A673 (cell line): ENCODE measurements around the gene TENM4. TPM values are rescaled to one million over a fixed set of nuclear protein-coding genes. Genes with fewer than 3 reads are reported as not detected.

ENCODE experiments used
- BruUV-seq: library from RNA; stranded (reverse); fragments of 400-500 nt; replicated peaks from 2 replicates; lab custom pipeline; 2021; lab: Mats Ljungman, UMichigan
- CTCF ChIA-PET: fragments of 300-600 bp; sonication (Branson Sonifier 250); formaldehyde crosslinking; loops from one replicate; lab custom pipeline; 2022; ENCODE audit warnings: antibody characterized with exemption; lab: Charles Lee
- POLR2A ChIA-PET: fragments of 300-600 bp; sonication (Branson Sonifier 250); formaldehyde crosslinking; loops from one replicate; lab custom pipeline; 2022; ENCODE audit warnings: antibody characterized with exemption; ENCODE audit not compliant: low non-redundant PET; lab: Charles Lee
- DNase-seq: peaks from one replicate; pipeline ENCODE4 v3.0.0-alpha.2; 2015; ENCODE audit warnings: low spot score
- H3K27ac ChIP-seq: fragments of 200-600 bp; sonication (generic); 2 replicates; pipeline ENCODE4 v1.5.1; 2016; ENCODE audit warnings: mixed run types, low read depth, mild to moderate bottlenecking, mixed read lengths, antibody characterized with exemption, low read length; ENCODE audit not compliant: poor library complexity, severe bottlenecking
- H3K27me3 ChIP-seq: fragments of 200-600 bp; sonication (generic); replicated peaks from 2 replicates; pipeline ENCODE4 v1.6.1; 2017; ENCODE audit warnings: mixed run types, low read depth, mild to moderate bottlenecking, mixed read lengths, antibody characterized with exemption, low read length; ENCODE audit not compliant: insufficient read depth, poor library complexity
- H3K36me3 ChIP-seq: fragments of 200-600 bp; sonication (generic); 2 replicates; pipeline ENCODE4 v1.6.1; 2016; ENCODE audit warnings: mixed run types, mild to moderate bottlenecking, mixed read lengths, antibody characterized with exemption, low read length; ENCODE audit not compliant: insufficient read depth, poor library complexity, severe bottlenecking
- H3K4me1 ChIP-seq: fragments of 200-600 bp; sonication (generic); 2 replicates; pipeline ENCODE4 v1.6.1; 2017; ENCODE audit warnings: mixed run types, mild to moderate bottlenecking, mixed read lengths, antibody characterized with exemption, low read length; ENCODE audit not compliant: insufficient read depth, poor library complexity, severe bottlenecking
- H3K4me3 ChIP-seq: fragments of 200-600 bp; sonication (generic); 2 replicates; pipeline ENCODE4 v1.5.1; 2016; ENCODE audit warnings: low read depth, mixed run types, mild to moderate bottlenecking, mixed read lengths, low read length; ENCODE audit not compliant: poor library complexity, severe bottlenecking
- H3K9me3 ChIP-seq: fragments of 200-600 bp; sonication (generic); 2 replicates; pipeline ENCODE4 v1.6.1; 2016; ENCODE audit warnings: mixed run types, low read depth, mild to moderate bottlenecking, mixed read lengths, antibody characterized with exemption, low read length; ENCODE audit not compliant: poor library complexity, severe bottlenecking
- CTCF ChIP-seq: fragments of 300-800, 200-600 bp; sonication (generic); conservative IDR thresholded peaks from 2 replicates; pipeline ENCODE4 v1.5.1; 2017; ENCODE audit warnings: low read depth, mild to moderate bottlenecking, antibody characterized with exemption, low read length, moderate library complexity, mixed read lengths
- EZH2 ChIP-seq: fragments of 200-600 bp; sonication (generic); IDR thresholded peaks from 2 replicates; pipeline ENCODE4 v1.6.1; 2017; ENCODE audit warnings: borderline replicate concordance, low read depth, mild to moderate bottlenecking, mixed read lengths, antibody characterized with exemption, low read length; ENCODE audit not compliant: poor library complexity, severe bottlenecking
- intact Hi-C: fragments of 100-400 bp; cut with micrococcal nuclease; formaldehyde crosslinking; loops from one replicate; pipeline ENCODE4 v1.10.0; 2022; ENCODE audit not compliant: unreplicated experiment
- total RNA-seq: library from RNA; stranded (reverse); gene quantifications from 2 replicates; pipeline ENCODE4 v1.2.3, GENCODE V29; 2021

TENM4 gene
- total RNA-seq, 1 experiment from 2014 or later: 0.11 TPM

- Histone ChIP-seq H3K27me3 (peaks cover 65% of the 10 kb centered on the region), H3K27ac (no peak overlapping the region), H3K36me3 (no peaks in the 10 kb centered on the region), H3K4me3 (no peak overlapping the region), H3K4me1 (peaks cover 23% of the 10 kb centered on the region), H3K9me3 (no peaks in the 10 kb centered on the region)
- no peak for DNase-seq
- POLR2A ChIA-PET: interaction anchor here (0.7 kb wide), 1 partner anchor 23 kb away, joined by 5 read pairs; no protein-coding TSS in a partner anchor
- BruUV-seq: no TSS peak
- no peak for TF ChIP-seq EZH2
- CTCF ChIA-PET: no interaction called here
- intact Hi-C loops: no loop called here
Measured at GRCh38 chr11:79434283-79434682, 6.5 kb downstream of the TENM4 start.

- BruUV-seq: no TSS peak
- Histone ChIP-seq H3K4me1 (peaks cover 3% of the 10 kb centered on the region), H3K36me3 (no peaks in the 10 kb centered on the region), H3K27ac (no peak overlapping the region), H3K9me3 (no peaks in the 10 kb centered on the region), H3K4me3 (no peak overlapping the region), H3K27me3 (peaks cover 44% of the 10 kb centered on the region)
- no peak for DNase-seq
- TF ChIP-seq CTCF (no peak), EZH2 (no peak)
- intact Hi-C loops: no loop called here
- ChIA-PET POLR2A (no interaction called here), CTCF (no interaction called here)
Measured at GRCh38 chr11:79432138-79432537, 8.7 kb downstream of the TENM4 start.

- H3K4me3 ChIP-seq: no peak overlapping the region
- intact Hi-C loops: no loop called here
- TF ChIP-seq CTCF (no peak), EZH2 (no peak)
- H3K36me3 ChIP-seq: no peaks in the 10 kb centered on the region
- no peak overlapping the region for H3K27ac ChIP-seq
- DNase-seq: no peak
- no peaks in the 10 kb centered on the region for H3K4me1 ChIP-seq
- H3K27me3 ChIP-seq: peaks cover 38% of the 10 kb centered on the region
- ChIA-PET POLR2A (no interaction called here), CTCF (no interaction called here)
- H3K9me3 ChIP-seq: no peaks in the 10 kb centered on the region
- no TSS peak for BruUV-seq
Measured at GRCh38 chr11:79431535-79431934, 9.3 kb downstream of the TENM4 start.

- no peak overlapping the region for H3K4me3 ChIP-seq
- no peaks in the 10 kb centered on the region for H3K36me3 ChIP-seq
- BruUV-seq: no TSS peak
- DNase-seq: no peak
- POLR2A ChIA-PET: no interaction called here
- H3K4me1 ChIP-seq: no peaks in the 10 kb centered on the region
- H3K27ac ChIP-seq: no peak overlapping the region
- peaks cover 25% of the 10 kb centered on the region for H3K27me3 ChIP-seq
- intact Hi-C loops: no loop called here
- CTCF ChIA-PET: no interaction called here
- TF ChIP-seq CTCF (no peak), EZH2 (no peak)
- no peaks in the 10 kb centered on the region for H3K9me3 ChIP-seq
Measured at GRCh38 chr11:79430280-79430679, 10.6 kb downstream of the TENM4 start.
